GM10847 (cell line): Measurements from ENCODE around the gene KLK8.

ENCODE experiments used
- POLR2A ChIP-seq: IDR thresholded peaks from 2 replicates; pipeline ENCODE4 v1.6.1; 2011; ENCODE audit not compliant: insufficient read length; ENCODE audit errors: extremely low read depth

Gene KLK8, protein sequence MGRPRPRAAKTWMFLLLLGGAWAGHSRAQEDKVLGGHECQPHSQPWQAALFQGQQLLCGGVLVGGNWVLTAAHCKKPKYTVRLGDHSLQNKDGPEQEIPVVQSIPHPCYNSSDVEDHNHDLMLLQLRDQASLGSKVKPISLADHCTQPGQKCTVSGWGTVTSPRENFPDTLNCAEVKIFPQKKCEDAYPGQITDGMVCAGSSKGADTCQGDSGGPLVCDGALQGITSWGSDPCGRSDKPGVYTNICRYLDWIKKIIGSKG

DNA sequence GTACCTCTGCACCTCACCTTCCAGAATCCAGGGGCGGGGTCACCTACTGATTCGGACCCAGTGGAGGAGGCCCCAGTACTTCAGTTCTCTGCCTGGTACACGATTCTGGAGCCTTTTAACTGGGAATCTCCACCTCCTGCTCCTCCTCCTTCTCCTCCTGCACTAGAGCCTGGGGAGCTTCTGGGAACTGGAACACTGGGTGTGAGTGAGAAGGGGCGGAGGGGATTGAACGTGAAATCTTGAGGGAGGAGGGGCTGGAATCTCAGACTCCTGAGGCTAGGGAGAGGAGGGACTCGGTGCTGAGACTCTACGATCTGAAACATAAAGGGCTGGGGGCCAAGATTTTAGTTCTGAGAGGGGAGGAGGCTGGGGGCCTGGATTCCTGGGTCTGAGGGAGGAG lies at the start of gene KLK8:
Gene KLK8 (minus strand): TSS at position 90 of the 400 bp plus-strand sequence. CDS start 437 bp downstream, outside the sequence.
- TF ChIP-seq POLR2A: no peak

DNA sequence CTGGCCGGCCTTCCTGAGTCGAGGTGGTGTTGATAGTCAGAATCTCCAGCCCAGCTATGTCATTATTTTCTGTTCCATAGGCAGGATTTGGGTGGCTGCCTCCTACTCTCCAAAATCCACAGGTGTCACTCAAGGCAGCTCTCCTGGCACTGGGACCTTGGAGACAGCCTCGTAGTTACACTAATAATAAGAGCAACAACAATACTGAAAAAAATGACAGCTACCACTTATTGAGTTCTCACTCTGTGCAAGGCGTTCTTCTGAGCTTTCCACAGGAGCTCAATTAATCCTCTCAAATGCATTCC lies 45.6 kb upstream of the KLK8 start:
- TF ChIP-seq POLR2A: no peak

- no peak for TF ChIP-seq POLR2A
Observed at GRCh38 chr19:51044327-51044726, 42.9 kb upstream of the KLK8 start.

DNA sequence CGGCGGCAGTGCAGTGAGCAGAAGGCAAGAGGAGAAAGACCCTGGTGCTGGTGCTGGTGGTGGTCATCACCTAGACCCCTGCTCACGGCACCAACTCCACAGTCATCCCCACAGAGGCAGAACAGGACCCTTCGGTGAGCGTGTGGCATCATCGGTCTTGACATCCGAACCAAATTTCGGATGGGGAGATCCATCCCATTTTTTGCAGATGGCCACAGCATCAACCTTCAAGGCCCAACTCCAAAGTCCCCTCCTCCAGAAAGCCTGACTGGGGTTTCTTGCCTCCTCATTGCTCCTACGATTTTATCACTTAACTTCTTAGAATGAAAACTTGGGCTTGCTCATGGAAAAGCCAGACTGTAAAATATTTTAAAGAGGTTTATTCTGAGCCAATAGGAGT lies 42.1 kb upstream of the KLK8 start:
- TF ChIP-seq POLR2A: no peak

- TF ChIP-seq POLR2A: no peak
Observed at GRCh38 chr19:51040151-51040550, 38.7 kb upstream of the KLK8 start.

GRCh38 chr19:51036519-51036918 lies 35.1 kb upstream of the KLK8 start:
- no peak for TF ChIP-seq POLR2A

DNA sequence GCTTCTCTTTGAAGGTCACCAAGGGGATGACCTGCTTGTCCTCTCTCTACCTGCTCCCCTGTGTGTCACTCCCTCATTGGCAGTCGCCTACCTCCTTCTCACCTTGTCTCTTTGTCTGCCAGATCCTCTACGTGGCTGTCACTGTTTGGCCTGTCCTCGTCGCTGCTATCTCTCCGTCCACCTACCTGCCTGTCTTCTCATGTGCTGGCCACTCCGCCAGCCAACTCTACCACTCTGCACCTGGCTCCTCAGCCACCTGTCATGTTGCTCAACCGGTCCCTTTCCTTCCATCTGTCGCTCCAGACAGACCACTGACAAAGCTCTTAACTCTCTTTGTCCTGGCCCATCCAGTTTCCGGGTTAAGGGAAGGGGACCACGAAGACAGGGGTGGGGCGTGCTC lies 33.3 kb upstream of the KLK8 start, which contains the start of gene KLK12:
Gene KLK12 (minus strand): TSS at position 299 of the 400 bp plus-strand sequence. CDS start 381 bp downstream, outside the sequence.
- TF ChIP-seq POLR2A: no peak

GRCh38 chr19:51031880-51032225 lies 30.4 kb upstream of the KLK8 start:
- no peak for TF ChIP-seq POLR2A

- no peak for TF ChIP-seq POLR2A
Observed at GRCh38 chr19:51031220-51031879, 29.9 kb upstream of the KLK8 start.

DNA sequence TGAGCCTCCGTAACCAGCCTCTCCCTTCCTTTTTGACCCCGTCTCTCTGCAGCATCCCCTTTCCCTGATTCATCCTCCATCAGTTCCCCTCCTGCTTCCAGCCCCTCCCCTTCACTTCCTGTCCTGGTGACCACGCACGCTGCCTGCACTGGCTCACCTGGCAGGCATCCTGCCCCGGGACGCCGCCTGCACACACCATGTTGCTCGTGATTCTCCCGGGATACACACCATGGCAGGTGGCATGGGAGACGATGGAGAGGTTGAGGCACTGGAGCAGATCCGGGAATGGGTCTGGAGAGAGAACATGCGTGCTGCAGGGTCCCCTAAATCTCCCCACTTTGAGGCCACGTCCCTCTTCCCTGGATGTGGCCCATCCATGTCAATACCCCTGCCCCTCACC lies 29.2 kb upstream of the KLK8 start:
- TF ChIP-seq POLR2A: no peak

DNA sequence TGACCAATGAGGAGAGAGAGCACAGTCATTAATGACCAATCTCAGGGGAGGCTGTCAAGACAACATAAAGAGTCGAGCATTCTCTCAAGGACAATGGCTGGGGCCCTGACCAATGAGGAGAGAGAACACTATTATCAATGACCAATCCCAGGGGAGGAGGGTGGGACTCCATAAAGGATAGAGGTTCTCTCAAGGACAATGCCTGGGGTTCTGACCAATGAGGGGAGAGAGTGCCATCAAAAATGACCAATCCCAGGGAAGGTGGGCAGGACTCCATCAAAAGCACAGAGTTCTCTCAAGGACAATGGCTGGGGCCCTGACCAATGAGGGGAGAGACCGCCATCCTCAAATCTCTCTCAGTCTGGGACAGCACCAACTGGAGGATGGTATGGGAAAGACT lies 28.3 kb upstream of the KLK8 start:
- no peak for TF ChIP-seq POLR2A

DNA sequence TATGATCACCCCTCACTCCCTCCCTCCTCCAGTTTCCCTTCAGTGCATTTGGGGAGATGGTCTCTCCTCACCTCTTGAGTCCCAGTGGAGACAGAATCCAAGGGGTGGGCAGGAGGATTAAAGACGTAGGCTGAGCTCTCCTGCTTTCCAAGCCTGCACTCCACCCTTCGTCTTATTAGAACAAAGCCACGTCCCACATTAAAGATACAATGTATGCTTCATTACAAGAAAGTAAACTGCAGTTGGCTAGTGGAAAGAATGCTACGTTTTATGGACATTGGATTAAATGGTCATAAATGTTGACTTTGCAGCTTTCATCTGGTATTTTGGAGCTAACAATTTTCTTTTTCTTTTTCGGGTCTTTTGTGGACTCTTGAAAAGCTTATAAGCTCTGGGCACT lies 26.5 kb upstream of the KLK8 start:
- no peak for TF ChIP-seq POLR2A

GRCh38 chr19:51027126-51027806 lies 25.9 kb upstream of the KLK8 start:
- TF ChIP-seq POLR2A: no peak

DNA sequence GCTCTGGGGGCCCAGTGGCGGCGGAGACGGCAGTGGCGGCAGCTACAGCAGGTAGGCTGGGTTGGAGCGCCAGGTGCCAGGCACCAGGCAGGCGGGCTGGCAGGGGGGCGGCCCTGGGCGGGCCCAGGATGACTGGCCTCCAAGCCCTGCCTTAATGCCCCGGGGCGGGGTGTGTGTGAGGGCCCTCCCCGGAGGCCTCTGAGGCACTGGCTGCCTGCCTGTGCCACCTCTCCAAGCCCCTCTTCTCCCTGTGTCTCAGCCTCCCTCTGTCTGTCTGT lies 25.1 kb upstream of the KLK8 start, which contains the start of gene KLK11:
Gene KLK11 (minus strand): TSS at position 63 of the 278 bp plus-strand sequence. CDS start 985 bp downstream, outside the sequence.
- no peak for TF ChIP-seq POLR2A

GRCh38 chr19:51025809-51026553 lies 24.6 kb upstream of the KLK8 start:
- no peak for TF ChIP-seq POLR2A

GRCh38 chr19:51025401-51025800 lies 24.0 kb upstream of the KLK8 start:
- no peak for TF ChIP-seq POLR2A
